GM12892 (cell line): Measurements from ENCODE around the gene DNMT1.

Experiments used
- POLR2A ChIP-seq: IDR thresholded peaks from 2 replicates; pipeline ENCODE4 v1.6.1; 2011; ENCODE audit warnings: low read depth, low read length, control low read depth
- POLR2AphosphoS5 ChIP-seq: IDR thresholded peaks from 2 replicates; pipeline ENCODE4 v1.6.1; 2011; ENCODE audit warnings: low read depth, low read length, control low read depth
- TAF1 ChIP-seq: IDR thresholded peaks from 2 replicates; pipeline ENCODE4 v1.6.1; 2011; ENCODE audit warnings: low read depth, mild to moderate bottlenecking, control low read depth, low read length, borderline replicate concordance

DNA sequence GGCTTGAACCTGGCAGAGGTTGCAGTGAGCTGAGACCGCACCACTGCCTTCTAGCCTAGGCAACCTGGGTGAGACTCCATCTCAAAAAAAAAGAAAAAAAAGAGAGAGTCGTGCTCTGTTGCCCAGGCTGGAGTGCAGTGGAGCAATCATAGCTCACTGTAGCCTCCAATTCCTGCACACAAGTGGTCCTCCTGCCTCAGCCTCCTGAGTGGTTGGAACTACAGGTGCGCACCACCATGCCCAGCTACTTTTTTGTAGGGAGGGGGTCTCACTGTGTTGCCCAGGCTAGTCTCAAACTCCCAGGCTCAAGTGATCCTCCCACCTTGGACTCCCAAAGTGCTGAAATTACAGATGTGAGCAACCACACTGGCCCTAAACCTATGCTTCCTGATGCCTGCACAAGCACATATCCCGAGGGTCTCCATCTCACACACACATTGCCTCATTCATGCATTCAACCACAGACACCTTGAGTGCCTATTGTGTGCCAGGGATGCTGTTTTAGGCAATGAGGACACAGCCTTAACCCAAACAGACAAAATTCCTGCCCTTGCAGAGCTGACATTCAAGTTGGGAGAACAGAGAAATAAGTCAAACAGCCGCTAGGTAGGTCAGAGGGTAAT is 94.5 kb downstream of the DNMT1 start:
- TF ChIP-seq POLR2A (no peak), TAF1 (no peak), POLR2AphosphoS5 (no peak)
